Adrenal gland (tissue), 12 donors: ENCODE data around the gene MCCC1. TPM values are rescaled to one million over a fixed set of nuclear protein-coding genes. Genes with fewer than 3 reads are reported as not detected.

Source experiments
- DNase-seq, 7 donors: peaks; one replicate each; pipeline ENCODE4 v3.0.0-alpha.2; 2019 to 2020
- H3K27ac ChIP-seq, 5 donors: fragments of 200-600 bp; sonication (generic) in 4 of 5; 1 replicate in 3 of 5; 2 replicates in 2 of 5; pipeline versions ENCODE4 v1.5.1 to v1.8.0; 2016 to 2020; ENCODE audit warnings: mild to moderate bottlenecking in 1 of 5
- H3K27me3 ChIP-seq: fragments of 200-600 bp; 2 replicates; pipeline ENCODE4 v1.8.0; 2021
- H3K36me3 ChIP-seq, 2 donors: fragments of 200-600 bp; replicated peaks in 1 of 2; 1 replicate in 1 of 2; 2 replicates in 1 of 2; pipeline versions ENCODE4 v1.5.1 to v1.8.0; 2018 to 2022
- H3K4me1 ChIP-seq, 2 donors: fragments of 200-600 bp; replicated peaks in 1 of 2; 1 replicate in 1 of 2; 2 replicates in 1 of 2; pipeline versions ENCODE4 v1.5.1 to v1.8.0; 2018 to 2021
- H3K4me3 ChIP-seq, 4 donors: fragments of 200-600 bp; sonication (generic) in 3 of 4; one replicate each; pipeline ENCODE4 v1.5.1; 2016 to 2018
- H3K9me3 ChIP-seq, 3 donors: fragments of 200-600 bp; sonication (generic) in 1 of 3; replicated peaks in 1 of 3; 1 replicate in 2 of 3; 2 replicates in 1 of 3; pipeline versions ENCODE4 v1.5.1 to v1.8.0; 2016 to 2021
- POLR2A ChIP-seq, 2 donors: fragments of 450-650 bp; IDR thresholded peaks; one replicate each; pipeline ENCODE4 v1.6.1; 2017; ENCODE audit warnings: antibody characterized with exemption in 2 of 2, mild to moderate bottlenecking in 2 of 2, moderate library complexity in 1 of 2
- WGBS, 4 donors: extraction: QIAGEN DNeasy Blood & Tissue Kit in 2 of 4; methylation state at CpG; one replicate each; pipeline versions ENCODE4 v1.1.5 to v1.1.7; 2013 to 2017; 5-methylcytosine and 5-hydroxymethylcytosine counted together
- intact Hi-C, 2 donors: fragments of 100-400 bp; cut with DNase I; formaldehyde crosslinking; loops; one replicate each; pipeline versions ENCODE4 v1.14.1 to v1.15.0; 2022 to 2023
- polyA plus RNA-seq, 3 donors: library from polyadenylated mRNA; stranded (reverse); fragments of 200-250 nt in 2 of 3; fragments of 350-450 nt in 1 of 3; fragmentation: Illumina TruSeq in 1 of 3; extraction: RNeasy Lipid Tissue Mini Kit (QIAGEN cat#74804) in 1 of 3; gene quantifications; one replicate each; pipeline ENCODE4 v1.2.3, GENCODE V29; 2013 to 2014
- total RNA-seq, 9 donors: library from RNA; depleted of rRNA in 4 of 9; stranded (reverse); fragments of >200 nt in 4 of 9; fragments of 120-200 nt in 1 of 9; fragmentation: NEBNext Ultra II Directional in 1 of 9; extraction: Animal tissue kit (Norgen Biotek cat#: 25700) in 1 of 9; gene quantifications; one replicate each; pipeline versions ENCODE4 v1.1.0 to v1.2.4, GENCODE V29; 2013 to 2023
- TF ChIP-seq, protein P1 (sequence below), 6 experiments: fragments of 450-650 bp in 4 of 6; fragments of 200-600 bp in 2 of 6; sonication (generic) in 1 of 6; IDR thresholded peaks; 1 replicate in 5 of 6; 2 replicates in 1 of 6; pipeline versions ENCODE4 v1.5.1 to v1.8.0; 2016 to 2021; ENCODE audit warnings: antibody characterized with exemption in 6 of 6, mild to moderate bottlenecking in 2 of 6, moderate library complexity in 1 of 6
- donor health status: healthy with polysubstance abuse.
- donor health status: Bipolar disorder and iron deficiency.
- donor health status: DM: yes; HTN: yes; CAD: no.
- donor health status: DM: no; HTN: no; CAD: no.
- donor health status: DM: no; HTN: no; CAD: no.
- donor health status: DM: yes; HTN: yes; CAD: no.

The MCCC1 gene
- total and polyA plus RNA-seq, 12 donors, result 40.9 to 137 (median 53.5) TPM

DNA sequence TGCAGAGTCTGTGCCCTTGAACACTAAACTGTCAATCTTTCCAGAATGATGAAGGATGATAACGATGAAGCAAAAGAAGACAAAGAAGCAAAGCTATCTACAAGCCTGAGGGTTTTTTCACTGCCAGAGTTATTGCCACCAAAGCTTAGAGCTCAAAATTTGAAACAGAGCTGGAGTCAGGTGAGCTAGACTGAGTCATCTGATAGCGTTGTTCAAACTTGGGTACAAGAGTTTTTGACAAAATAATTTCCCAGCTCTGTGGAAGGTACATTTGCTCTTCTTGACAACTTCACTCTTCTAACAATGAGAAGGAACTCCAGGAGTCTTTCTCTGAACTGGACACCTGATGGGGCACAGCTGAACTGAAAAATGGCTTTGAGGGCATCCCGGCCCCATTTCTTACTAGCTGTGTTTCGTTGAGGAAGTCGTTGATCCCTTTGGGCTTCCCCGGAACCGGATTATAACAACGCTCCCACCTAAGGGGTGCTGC lies 715 bp downstream of the MCCC1 start:
- 3 to 9% (median 5%) methylated on average over 7 to 8 of the region's 8 CpGs for WGBS, 4 donors
- intact Hi-C loops, result no loop called here
- Histone ChIP-seq H3K36me3 (no peaks in the 10 kb centered on the region), H3K4me1 (peaks cover 4 to 22% of the 10 kb centered on the region in 2 donors), H3K27ac (peak overlapping the region; percentile 74 to 93 (median 82)), H3K27me3 (no peaks in the 10 kb centered on the region), H3K4me3 (peak overlapping the region; percentile 48 to 77 (median 56)), H3K9me3 (no peaks in the 10 kb centered on the region)
- TF ChIP-seq, protein P1, sequence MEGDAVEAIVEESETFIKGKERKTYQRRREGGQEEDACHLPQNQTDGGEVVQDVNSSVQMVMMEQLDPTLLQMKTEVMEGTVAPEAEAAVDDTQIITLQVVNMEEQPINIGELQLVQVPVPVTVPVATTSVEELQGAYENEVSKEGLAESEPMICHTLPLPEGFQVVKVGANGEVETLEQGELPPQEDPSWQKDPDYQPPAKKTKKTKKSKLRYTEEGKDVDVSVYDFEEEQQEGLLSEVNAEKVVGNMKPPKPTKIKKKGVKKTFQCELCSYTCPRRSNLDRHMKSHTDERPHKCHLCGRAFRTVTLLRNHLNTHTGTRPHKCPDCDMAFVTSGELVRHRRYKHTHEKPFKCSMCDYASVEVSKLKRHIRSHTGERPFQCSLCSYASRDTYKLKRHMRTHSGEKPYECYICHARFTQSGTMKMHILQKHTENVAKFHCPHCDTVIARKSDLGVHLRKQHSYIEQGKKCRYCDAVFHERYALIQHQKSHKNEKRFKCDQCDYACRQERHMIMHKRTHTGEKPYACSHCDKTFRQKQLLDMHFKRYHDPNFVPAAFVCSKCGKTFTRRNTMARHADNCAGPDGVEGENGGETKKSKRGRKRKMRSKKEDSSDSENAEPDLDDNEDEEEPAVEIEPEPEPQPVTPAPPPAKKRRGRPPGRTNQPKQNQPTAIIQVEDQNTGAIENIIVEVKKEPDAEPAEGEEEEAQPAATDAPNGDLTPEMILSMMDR (IDR thresholded peaks at IDR 0.05), result no peak
- no peak for TF ChIP-seq POLR2A (IDR thresholded peaks at IDR 0.05)
- DNase-seq, result no peak

GRCh38 chr3:183094711-183095110 lies 4.6 kb downstream of the MCCC1 start:
- Histone ChIP-seq H3K9me3 (no peaks in the 10 kb centered on the region), H3K36me3 (peaks cover 0 to 19% of the 10 kb centered on the region in 2 donors), H3K4me3 (no peak overlapping the region), H3K4me1 (peaks cover 2 to 26% of the 10 kb centered on the region in 2 donors), H3K27ac (peak overlapping the region in 1 of 5 donors; percentile 13), H3K27me3 (no peaks in the 10 kb centered on the region)
- DNase-seq, result peak in 1 of 7 donors; percentile 34
- intact Hi-C loops, result no loop called here
- WGBS, 4 donors, result 54 to 62% (median 57%) methylated on average over 3 to 4 of the region's 4 CpGs
- TF ChIP-seq, protein P1 (IDR thresholded peaks at IDR 0.05), result no peak
- no peak for TF ChIP-seq POLR2A (IDR thresholded peaks at IDR 0.05)

DNA sequence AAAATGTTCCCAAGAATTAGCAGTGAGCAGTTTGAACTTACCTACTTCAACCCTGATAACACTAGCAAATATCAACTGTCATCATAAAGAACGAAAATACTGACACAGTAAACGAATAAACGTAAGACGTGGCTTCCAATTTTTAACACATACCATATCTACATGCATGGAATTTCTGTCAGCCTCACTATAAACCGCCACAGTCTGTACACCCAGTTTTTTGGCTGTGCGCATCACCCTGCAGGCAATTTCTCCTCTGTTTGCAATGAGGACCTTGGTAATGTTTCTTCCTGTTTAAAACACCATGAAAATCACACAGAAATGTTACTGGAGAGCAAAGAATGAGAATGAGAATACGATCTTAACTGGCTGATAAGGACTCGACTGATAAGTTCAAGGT lies 7.0 kb downstream of the MCCC1 start:
- intact Hi-C loops, result no loop called here
- peaks cover 0 to 23% of the 10 kb centered on the region in 2 donors for H3K36me3 ChIP-seq
- H3K4me3 ChIP-seq, result no peak overlapping the region
- H3K27me3 ChIP-seq, result no peaks in the 10 kb centered on the region
- 75 to 85% (median 78%) methylated on average over 8 of the region's 8 CpGs for WGBS, 4 donors
- TF ChIP-seq, protein P1 (IDR thresholded peaks at IDR 0.05), result no peak
- TF ChIP-seq POLR2A (IDR thresholded peaks at IDR 0.05), result no peak
- H3K9me3 ChIP-seq, result no peaks in the 10 kb centered on the region
- peaks cover 0 to 14% of the 10 kb centered on the region in 2 donors for H3K4me1 ChIP-seq
- no peak for DNase-seq
- no peak overlapping the region for H3K27ac ChIP-seq

DNA sequence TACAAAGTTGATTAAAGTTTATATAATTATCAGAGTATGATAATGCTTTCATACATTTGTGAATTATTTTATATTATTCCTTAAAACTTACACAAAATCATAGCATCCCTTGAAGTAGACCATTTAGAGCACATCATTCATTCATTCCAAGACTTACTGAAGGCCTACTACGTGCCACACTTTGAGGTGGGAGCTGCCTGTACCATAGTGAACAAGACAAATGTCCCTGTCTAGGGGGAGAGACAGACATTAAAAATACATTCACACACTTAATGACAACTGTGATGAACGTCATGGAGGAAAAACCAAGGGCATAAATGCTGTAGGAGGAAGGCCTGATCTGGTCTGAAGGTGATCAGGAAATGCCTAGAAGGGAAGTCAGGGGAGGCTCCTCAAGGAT lies 12.1 kb downstream of the MCCC1 start:
- Histone ChIP-seq H3K27ac (no peak overlapping the region), H3K4me1 (peaks cover 0 to 2% of the 10 kb centered on the region in 2 donors), H3K9me3 (no peaks in the 10 kb centered on the region), H3K27me3 (no peaks in the 10 kb centered on the region), H3K36me3 (peaks cover 0 to 55% of the 10 kb centered on the region in 2 donors), H3K4me3 (no peak overlapping the region)
- intact Hi-C loops, result no loop called here
- DNase-seq, result no peak
- no peak for TF ChIP-seq POLR2A (IDR thresholded peaks at IDR 0.05)
- TF ChIP-seq, protein P1 (IDR thresholded peaks at IDR 0.05), result no peak
- WGBS, 4 donors, result 75 to 91% (median 81%) methylated on average over 2 of the region's 2 CpGs
